Measurements from ENCODE around the gene ZNF19. TPM values are rescaled to one million over a fixed set of nuclear protein-coding genes. Genes with fewer than 3 reads are reported as not detected.

The ZNF19 gene
- total RNA-seq, 1 donor from 2014 or later, result 0.81 TPM

DNA sequence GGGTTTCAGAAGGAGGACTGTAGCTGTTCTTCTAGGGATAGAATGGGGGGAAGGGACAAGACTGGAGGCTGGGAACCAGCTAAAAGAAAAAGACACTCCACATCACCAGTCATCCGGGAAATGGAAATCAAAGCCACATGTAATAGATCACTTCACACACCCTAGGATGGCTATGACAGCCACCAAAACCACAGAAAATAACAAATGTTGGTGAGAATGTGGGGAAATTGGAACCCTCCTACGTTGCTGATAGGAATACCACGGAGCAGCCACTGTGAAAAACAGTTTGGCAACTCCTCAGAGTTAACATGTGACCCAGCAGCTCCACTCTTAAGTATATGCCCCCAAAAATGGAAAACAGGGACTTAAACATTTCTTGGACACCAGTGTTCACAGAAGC lies 49.6 kb downstream of the ZNF19 start:
- TF ChIP-seq, protein P1, sequence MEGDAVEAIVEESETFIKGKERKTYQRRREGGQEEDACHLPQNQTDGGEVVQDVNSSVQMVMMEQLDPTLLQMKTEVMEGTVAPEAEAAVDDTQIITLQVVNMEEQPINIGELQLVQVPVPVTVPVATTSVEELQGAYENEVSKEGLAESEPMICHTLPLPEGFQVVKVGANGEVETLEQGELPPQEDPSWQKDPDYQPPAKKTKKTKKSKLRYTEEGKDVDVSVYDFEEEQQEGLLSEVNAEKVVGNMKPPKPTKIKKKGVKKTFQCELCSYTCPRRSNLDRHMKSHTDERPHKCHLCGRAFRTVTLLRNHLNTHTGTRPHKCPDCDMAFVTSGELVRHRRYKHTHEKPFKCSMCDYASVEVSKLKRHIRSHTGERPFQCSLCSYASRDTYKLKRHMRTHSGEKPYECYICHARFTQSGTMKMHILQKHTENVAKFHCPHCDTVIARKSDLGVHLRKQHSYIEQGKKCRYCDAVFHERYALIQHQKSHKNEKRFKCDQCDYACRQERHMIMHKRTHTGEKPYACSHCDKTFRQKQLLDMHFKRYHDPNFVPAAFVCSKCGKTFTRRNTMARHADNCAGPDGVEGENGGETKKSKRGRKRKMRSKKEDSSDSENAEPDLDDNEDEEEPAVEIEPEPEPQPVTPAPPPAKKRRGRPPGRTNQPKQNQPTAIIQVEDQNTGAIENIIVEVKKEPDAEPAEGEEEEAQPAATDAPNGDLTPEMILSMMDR (conservative IDR thresholded peaks at IDR 0.05; ENCODE audit: low read depth, low read length), result no peak
- no peak for DNase-seq (ENCODE audit: low read depth)
- H3K4me3 ChIP-seq (ENCODE audit: low read depth, low read length), result no peak overlapping the region

DNA sequence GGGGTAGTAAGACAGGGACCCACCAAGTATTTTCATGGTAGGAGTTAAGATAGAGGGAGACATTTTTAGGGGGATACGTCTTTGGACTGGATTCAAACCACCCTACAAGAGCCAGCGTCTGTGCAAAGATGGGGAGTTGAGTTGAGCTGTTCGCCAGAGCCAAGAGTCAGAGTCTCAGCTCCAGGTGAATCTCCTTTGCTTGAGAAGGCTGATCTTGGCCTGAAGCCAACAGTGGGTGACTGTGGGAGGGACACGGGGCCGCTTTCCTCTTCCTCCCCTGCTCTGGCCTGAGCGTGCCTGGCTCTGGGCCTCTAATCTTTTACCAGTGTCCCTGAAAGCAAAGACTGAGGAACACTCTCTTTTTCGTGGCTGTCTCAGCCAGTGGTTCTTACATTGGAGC lies 52.7 kb downstream of the ZNF19 start:
- H3K4me3 ChIP-seq (ENCODE audit: low read depth, low read length), result no peak overlapping the region
- TF ChIP-seq, protein P1 (conservative IDR thresholded peaks at IDR 0.05; ENCODE audit: low read depth, low read length), result no peak
- DNase-seq (ENCODE audit: low read depth), result no peak

DNA sequence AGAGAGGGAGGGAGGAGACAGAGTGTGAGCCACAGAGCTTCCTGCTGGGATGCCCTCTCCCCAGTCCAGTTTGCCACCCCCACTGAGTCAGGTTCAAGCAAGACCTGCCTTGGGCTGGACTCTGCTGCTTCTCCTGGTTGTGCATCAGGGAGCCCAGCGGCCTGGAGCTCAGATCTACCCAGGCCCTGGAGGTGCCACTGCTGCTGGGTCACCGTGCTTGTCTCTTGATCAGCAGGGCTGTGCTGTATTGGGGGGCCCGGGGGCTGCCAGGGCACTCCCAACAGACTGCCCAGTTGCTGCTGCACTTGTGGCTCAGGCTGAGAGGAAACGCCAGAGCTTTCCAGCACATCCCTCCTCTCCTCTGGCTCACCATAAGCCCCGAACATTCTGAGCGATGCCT lies 56.2 kb downstream of the ZNF19 start:
- H3K4me3 ChIP-seq (ENCODE audit: low read depth, low read length), result no peak overlapping the region
- TF ChIP-seq, protein P1 (conservative IDR thresholded peaks at IDR 0.05; ENCODE audit: low read depth, low read length), result no peak
- DNase-seq (ENCODE audit: low read depth), result no peak

GRCh38 chr16:71431991-71432390 lies 57.1 kb downstream of the ZNF19 start:
- no peak overlapping the region for H3K4me3 ChIP-seq (ENCODE audit: low read depth, low read length)
- TF ChIP-seq, protein P1 (conservative IDR thresholded peaks at IDR 0.05; ENCODE audit: low read depth, low read length), result no peak
- no peak for DNase-seq (ENCODE audit: low read depth)

DNA sequence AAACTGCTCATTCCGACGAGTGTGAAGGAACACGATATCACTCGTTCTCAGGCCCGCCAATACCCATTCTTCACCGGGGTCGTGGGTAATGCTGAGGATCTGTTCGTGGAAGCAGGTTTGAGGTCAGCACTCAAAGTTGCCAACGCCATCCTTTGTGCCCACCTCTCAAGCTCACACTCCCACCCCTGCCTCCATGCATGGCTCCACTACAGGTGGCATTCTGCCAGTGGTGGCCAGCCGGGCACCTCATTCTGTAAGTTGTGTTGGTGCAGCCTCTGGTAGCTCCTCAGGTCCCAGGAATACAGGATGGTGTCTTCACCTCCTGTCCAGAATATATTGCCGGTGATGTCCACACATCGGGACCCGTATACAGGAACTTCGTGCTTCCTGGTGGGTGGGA lies 57.9 kb downstream of the ZNF19 start:
- DNase-seq (ENCODE audit: low read depth), result no peak
- H3K4me3 ChIP-seq (ENCODE audit: low read depth, low read length), result no peak overlapping the region
- TF ChIP-seq, protein P1 (conservative IDR thresholded peaks at IDR 0.05; ENCODE audit: low read depth, low read length), result no peak

- TF ChIP-seq, protein P1 (conservative IDR thresholded peaks at IDR 0.05; ENCODE audit: low read depth, low read length), result no peak
- H3K4me3 ChIP-seq (ENCODE audit: low read depth, low read length), result no peak overlapping the region
- no peak for DNase-seq (ENCODE audit: low read depth)
Observed at GRCh38 chr16:71430744-71431143, 58.4 kb downstream of the ZNF19 start.

DNA sequence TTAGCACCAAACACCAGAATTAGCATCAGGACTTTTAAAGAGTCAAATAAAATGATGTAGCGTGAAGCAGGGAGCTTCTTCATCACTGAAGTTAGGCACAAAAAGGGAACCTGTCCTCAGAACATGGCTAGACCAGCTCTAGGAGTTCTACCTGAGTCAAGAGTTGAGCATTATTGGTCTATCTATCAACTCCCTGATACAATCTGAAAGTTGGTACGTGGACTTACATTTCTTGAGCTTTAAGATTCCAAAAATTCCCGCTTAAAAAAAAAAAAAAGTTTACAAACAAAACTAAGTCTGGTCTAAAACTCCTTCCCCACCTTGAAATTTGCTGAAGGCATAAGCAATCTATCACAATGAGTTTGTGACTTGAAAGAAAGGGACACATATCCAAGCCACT lies 59.5 kb downstream of the ZNF19 start:
- TF ChIP-seq, protein P1 (conservative IDR thresholded peaks at IDR 0.05; ENCODE audit: low read depth, low read length), result no peak
- H3K4me3 ChIP-seq (ENCODE audit: low read depth, low read length), result no peak overlapping the region
- DNase-seq (ENCODE audit: low read depth), result no peak
